ENCODE measurements around the gene PTPN1.

- TF ChIP-seq CTCF (conservative IDR thresholded peaks at IDR 0.05; ENCODE audit: low read length): no peak
- TF ChIP-seq EZH2phosphoT487 (IDR thresholded peaks at IDR 0.05; ENCODE audit: borderline replicate concordance, low read depth, low read length): no peak
Measured at GRCh38 chr20:50589548-50590347, 79.6 kb downstream of the PTPN1 start.
